ENCODE data around the gene KIAA0825. TPM values are rescaled to one million over a fixed set of nuclear protein-coding genes. Genes with fewer than 3 reads are reported as not detected.

KIAA0825 gene
- total and polyA plus RNA-seq, 2 of the 8 experiments (the other 6 are each of a cell fraction or from before 2014, with no cell fraction given): 0.60 to 1.0 TPM

- H4K8ac ChIP-seq (ENCODE audit: extremely low read depth, insufficient read depth, low read length): no peak overlapping the region
- H3K79me1 ChIP-seq (ENCODE audit: low read depth, low read length): no peaks in the 10 kb centered on the region
- H3K23me2 ChIP-seq (ENCODE audit: low read depth, low read length): no peaks in the 10 kb centered on the region
- no peak overlapping the region for H2BK120ac ChIP-seq (replicated peaks; ENCODE audit: low read depth, low read length)
- H3K4me1 ChIP-seq (replicated peaks in 1 of 4; ENCODE audit: control insufficient read depth in 3 of 4, insufficient read depth in 4 of 4, low read length in 3 of 4): peaks cover 0 to 4% (median 0%) of the 10 kb centered on the region in 4 experiments; a peak in 1 of 7 replicates
- no peaks in the 10 kb centered on the region for H4K20me1 ChIP-seq (replicated peaks in 1 of 2; ENCODE audit: control insufficient read depth in 1 of 2, insufficient read depth in 2 of 2, low read length in 2 of 2)
- no peaks in the 10 kb centered on the region for H3K27me3 ChIP-seq (replicated peaks in 1 of 4; ENCODE audit: control insufficient read depth in 3 of 4, extremely low read depth in 1 of 4, insufficient read depth in 3 of 4, low read length in 3 of 4)
- H3K18ac ChIP-seq (ENCODE audit: extremely low read depth, low read length): no peak overlapping the region
- H3K9ac ChIP-seq (replicated peaks in 1 of 4; ENCODE audit: extremely low read depth in 1 of 4, low read depth in 3 of 4, low read length in 3 of 4): no peak overlapping the region
- no peak overlapping the region for H3K4me2 ChIP-seq (ENCODE audit: insufficient read depth in 1 of 2, low read depth in 2 of 2, low read length in 2 of 2)
- 89% methylated on average over 5 of the region's 5 CpGs; no CpG with 5 or more reads in 1 of the 2 experiments for WGBS, 2 experiments (ENCODE audit: extremely low coverage in 1 of 2, insufficient coverage in 1 of 2, insufficient read length in 1 of 2, insufficient replicate concordance in 2 of 2, low coverage in 1 of 2, low lambda C conversion rate in 2 of 2, missing lambda C conversion rate in 1 of 2)
- H2BK5ac ChIP-seq (ENCODE audit: low read depth, low read length): no peak overlapping the region
- no peak overlapping the region for H2AK5ac ChIP-seq (ENCODE audit: low read depth, low read length)
- no peak overlapping the region for H3K14ac ChIP-seq (ENCODE audit: insufficient read length)
- no peaks in the 10 kb centered on the region for H3K36me3 ChIP-seq (ENCODE audit: control insufficient read depth in 2 of 4, insufficient read depth in 4 of 4, low read length in 3 of 4)
- POLR2A ChIA-PET (ENCODE audit: partially characterized antibody): no interaction called here
- no peaks in the 10 kb centered on the region for H3K9me3 ChIP-seq (ENCODE audit: insufficient read depth in 2 of 2, low read depth in 1 of 2, low read length in 1 of 2)
- DNase-seq (ENCODE audit: low read depth in 1 of 2, low spot score in 2 of 2): no peak
- H3K79me2 ChIP-seq (ENCODE audit: control insufficient read depth in 1 of 2, insufficient read depth in 2 of 2, low read length in 2 of 2): no peaks in the 10 kb centered on the region
- H2BK12ac ChIP-seq (ENCODE audit: low read depth, low read length): no peak overlapping the region
- H3K56ac ChIP-seq (replicated peaks; ENCODE audit: insufficient read length, low read depth, low read length): no peak overlapping the region
- no peak overlapping the region for H2BK15ac ChIP-seq (ENCODE audit: low read length)
- no peak overlapping the region for H3K23ac ChIP-seq (ENCODE audit: insufficient read length)
- no peak overlapping the region for H3K4me3 ChIP-seq (ENCODE audit: extremely low read depth in 1 of 4, insufficient read depth in 2 of 4, low read depth in 3 of 4, low read length in 4 of 4)
- no peak overlapping the region for H2AFZ ChIP-seq (ENCODE audit: low read length)
- H3K4ac ChIP-seq (replicated peaks; ENCODE audit: insufficient read length, low read depth, low read length): no peak overlapping the region
- no peak overlapping the region for H3K27ac ChIP-seq (ENCODE audit: low read depth, low read length)
- H4K5ac ChIP-seq (ENCODE audit: insufficient read length, low read depth, low read length): no peak overlapping the region
- no peak overlapping the region for H2BK20ac ChIP-seq (ENCODE audit: low read length)
- CTCF ChIA-PET (ENCODE audit: partially characterized antibody): interaction anchor here (0.6 to 1.4 kb wide), 5 partner anchors 10 to 238 kb away, joined by 3 to 6 read pairs (median 3); no protein-coding TSS in a partner anchor
- TF ChIP-seq EP300 (IDR thresholded peaks at IDR 0.05; ENCODE audit: borderline replicate concordance in 1 of 2, low read depth in 2 of 2, low read length in 2 of 2): no peak
- no peak for TF ChIP-seq GABPA (IDR thresholded peaks at IDR 0.05; ENCODE audit: borderline replicate concordance, insufficient read depth, low read length)
- TF ChIP-seq CHD1 (IDR thresholded peaks at IDR 0.05; ENCODE audit: low read depth, low read length): no peak
- TF ChIP-seq POLR2A (IDR thresholded peaks at IDR 0.05; ENCODE audit: control extremely low read depth in 1 of 2, low read depth in 2 of 2, low read length in 2 of 2): no peak
- FAIRE-seq: no peak
- no peak overlapping the region for H4K91ac ChIP-seq (replicated peaks; ENCODE audit: insufficient read length, low read length)
Measured at GRCh38 chr5:94467954-94468930, 150.2 kb downstream of the KIAA0825 start.
